GM19099 (cell line): ENCODE measurements around the gene NDUFV2.
A peak's percentile ranks its signal among the peaks of the same experiment; 100 is the strongest.

Source experiments
- POLR2A ChIP-seq: IDR thresholded peaks from 3 replicates; pipeline ENCODE4 v1.6.1; 2011; ENCODE audit warnings: low read depth; ENCODE audit not compliant: insufficient read length; ENCODE audit errors: extremely low read depth

NDUFV2 gene

DNA sequence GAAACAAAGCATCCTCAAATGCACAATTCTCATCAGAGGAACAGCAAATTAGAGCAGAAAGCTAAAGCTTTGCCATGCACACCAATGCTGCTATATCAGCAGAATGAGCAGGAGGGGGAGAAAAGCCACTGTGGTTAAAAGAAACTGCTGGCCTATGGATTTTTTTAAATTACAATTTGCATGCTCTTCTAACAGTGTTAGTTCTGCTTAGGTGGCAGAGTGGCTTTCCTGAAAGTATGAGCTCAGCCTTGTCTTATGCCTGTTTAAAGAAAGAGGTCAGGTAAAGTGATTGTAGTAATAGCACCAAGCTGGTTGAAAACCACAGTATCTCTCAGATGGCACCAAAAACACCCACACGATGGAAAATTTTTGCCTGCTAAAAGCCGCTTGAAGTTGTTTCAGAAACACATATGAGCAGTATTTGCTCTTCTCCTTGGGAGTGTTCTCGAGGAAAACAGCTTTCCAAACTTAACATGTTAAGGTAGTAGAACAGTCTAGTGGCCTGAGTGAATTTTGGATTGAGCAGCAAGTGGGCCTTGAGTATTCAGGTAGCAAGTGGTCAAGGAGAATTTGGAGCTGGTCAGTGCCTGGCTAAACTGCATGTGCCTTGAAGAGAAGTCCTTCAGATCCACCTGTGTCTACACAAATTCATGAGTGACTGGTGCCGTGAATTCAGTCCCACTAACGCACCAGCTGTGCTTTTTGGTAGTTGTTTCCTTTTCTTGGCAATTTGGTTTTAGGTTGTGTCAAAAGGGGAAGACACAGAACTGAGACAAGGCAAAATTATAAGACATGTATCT lies 19.6 kb upstream of the NDUFV2 start:
- TF ChIP-seq POLR2A, result peak; percentile 24

DNA sequence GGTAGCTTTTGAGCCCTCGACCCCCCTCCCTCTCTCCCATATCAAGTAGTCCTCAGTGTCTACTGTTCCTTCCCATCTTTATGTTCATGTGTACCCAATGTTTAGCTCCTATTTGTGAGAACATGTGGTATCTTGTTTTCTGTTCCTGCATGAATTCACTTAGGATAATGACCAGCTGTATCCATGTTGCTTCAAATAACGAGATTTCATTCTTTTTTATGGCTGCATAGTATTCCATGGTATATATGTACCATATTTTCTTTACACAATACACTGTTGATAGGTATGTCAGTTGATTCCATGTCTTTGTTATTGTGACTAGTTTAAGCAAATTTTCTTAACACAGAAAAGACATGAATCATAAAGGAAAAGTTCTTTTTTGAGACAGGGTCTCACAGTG lies 16.5 kb upstream of the NDUFV2 start:
- TF ChIP-seq POLR2A, result no peak

DNA sequence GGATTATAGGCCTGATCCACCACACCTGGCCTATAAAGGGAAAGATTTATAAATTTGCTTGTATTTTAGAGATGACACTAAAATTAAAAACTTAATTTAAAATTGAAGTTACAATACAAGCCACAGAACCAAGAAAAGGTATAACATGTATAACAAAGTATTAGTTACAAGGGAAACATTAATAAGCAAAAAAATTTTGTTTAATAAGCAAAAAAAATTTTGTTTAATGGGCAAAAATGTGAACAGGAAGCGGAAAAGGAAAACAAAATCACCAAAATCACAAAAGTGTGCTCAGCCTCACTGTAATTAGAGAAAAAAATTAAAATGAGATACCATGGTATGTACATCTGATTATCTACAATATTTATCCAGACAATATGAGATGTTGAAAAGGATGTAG lies 15.9 kb upstream of the NDUFV2 start:
- no peak for TF ChIP-seq POLR2A

DNA sequence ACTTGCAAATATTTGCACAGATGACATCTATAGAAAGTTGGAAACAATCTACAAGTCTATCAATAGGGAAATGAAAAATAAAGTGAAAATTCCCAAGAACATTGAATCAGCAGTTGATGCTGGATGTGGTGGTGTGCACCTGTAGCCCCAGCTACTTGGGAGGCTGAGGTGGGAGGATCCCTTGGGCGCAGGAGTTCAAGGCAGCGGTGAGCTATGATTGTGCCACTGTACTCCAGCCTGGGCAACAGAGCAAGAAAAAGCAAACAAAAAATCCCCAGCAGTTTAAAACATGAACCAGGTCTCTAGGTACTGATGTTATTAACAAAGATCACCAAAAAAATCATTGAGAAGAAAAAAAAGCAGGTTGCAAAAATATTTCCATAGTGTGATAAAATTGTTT lies 15.4 kb upstream of the NDUFV2 start:
- no peak for TF ChIP-seq POLR2A

DNA sequence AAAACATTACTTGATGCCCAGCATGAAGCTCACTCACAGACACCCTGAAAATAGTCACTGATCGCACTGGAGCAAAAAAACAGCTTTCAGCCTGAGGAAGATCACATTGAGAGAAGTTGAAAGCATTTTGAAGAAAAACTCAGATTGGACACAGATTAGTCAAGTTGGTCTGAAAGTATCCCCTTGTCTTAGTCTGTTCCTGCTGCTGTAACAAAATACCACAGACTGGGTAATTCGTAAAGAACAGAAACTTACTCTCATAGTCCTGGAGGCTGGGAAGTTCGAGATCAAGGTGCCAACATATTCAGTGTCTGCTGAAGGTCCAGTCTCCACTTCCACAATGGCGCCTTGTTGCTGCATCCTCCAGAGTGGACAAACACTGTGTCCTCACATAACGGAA lies 14.2 kb upstream of the NDUFV2 start:
- TF ChIP-seq POLR2A, result no peak

DNA sequence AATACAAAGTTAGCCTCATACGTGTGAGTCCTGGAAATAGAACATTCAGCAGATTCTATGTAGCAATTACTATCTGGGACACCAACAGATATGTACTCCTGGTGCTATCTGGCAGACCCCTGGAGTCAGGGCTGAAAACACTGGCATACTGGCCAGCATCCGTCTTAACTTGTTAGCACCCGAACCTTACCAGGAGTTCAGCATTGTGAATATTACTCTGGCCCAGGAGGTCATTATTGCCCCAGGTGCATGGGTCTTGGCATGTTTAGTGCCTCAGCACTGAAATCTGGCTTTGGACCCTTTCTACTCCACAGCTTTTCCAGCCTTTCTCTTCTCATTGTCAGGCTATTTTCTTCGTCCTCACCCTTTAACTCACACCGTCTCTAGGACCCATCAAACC lies 11.9 kb upstream of the NDUFV2 start:
- no peak for TF ChIP-seq POLR2A

DNA sequence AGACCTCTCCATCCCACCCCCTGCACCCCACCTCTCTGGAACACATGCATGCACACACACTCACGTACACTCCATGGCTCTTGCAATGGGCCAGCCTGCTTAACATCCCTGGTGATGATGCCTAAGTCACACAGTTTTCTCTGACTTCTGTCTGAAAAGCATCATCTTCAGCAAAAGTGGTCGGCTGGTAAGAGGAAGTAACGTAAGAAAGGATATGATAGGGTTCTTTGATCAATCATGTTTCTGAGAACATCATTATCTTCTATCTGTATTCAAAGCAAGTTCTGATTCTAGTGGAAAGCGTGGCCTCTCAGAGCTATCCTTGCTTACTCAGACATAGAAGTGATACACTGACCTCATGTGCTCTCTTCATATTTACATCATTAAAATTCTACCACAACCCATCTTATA lies 11.4 kb upstream of the NDUFV2 start:
- TF ChIP-seq POLR2A, result no peak

DNA sequence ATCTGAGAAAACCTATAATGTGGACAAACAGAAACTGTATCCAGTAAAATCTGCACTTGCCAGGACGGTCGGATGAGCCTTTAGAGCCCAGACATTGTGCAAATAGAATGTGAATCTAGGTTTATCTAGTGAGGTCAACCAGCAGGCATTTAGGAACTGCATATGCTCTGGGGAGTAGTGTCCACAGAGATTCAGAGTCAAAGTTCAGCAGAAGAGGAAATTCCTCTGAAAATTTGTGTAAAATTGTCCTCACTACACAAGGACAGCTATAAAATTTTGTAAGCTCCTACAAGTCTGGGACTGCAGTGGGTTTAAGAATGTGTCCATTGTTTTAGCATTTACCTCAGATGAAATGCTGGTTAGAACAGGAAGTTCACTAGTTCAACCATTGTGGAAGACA lies 9.8 kb upstream of the NDUFV2 start:
- no peak for TF ChIP-seq POLR2A

DNA sequence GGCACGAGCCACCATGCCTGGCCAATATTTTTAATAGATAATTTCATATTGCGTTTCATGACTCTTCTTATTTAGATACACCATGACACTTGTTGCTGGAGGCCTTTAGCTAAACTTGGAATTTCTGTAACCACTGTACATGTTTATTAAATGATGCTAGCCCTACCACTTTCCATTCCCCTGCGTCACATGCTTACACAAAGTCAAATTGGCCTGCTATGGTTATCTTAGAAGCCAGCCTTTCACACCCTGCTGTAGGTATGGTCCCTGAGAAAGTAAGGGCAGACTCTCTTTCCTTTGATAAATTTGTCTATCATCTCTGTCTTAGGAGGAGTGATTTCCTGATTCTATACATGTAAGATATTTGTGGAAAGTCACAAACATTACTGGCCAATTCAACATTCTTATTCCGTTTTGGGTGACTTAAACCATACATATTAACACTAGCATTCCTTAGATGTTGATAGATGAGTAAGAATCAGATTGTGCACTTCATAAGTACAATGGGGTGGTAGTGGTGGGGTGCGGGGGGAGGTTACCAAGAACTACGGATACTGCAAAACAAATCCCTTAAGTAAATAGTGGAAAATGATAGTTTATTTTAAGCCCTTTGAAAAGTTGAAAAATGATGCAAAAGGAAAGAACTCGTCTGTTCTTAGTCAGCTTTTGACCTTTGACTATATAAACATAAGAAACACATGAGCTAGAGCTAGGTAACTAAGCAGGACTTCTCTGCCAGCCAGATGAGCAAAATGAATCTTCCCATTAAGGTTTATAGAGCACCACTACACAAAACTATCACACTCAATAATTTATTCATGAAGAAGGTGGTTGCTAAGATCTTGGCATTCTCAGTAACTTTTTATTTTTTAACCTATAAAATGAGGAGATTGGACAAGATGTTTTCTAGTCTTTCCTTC lies 7.9 kb upstream of the NDUFV2 start:
- TF ChIP-seq POLR2A, result no peak

DNA sequence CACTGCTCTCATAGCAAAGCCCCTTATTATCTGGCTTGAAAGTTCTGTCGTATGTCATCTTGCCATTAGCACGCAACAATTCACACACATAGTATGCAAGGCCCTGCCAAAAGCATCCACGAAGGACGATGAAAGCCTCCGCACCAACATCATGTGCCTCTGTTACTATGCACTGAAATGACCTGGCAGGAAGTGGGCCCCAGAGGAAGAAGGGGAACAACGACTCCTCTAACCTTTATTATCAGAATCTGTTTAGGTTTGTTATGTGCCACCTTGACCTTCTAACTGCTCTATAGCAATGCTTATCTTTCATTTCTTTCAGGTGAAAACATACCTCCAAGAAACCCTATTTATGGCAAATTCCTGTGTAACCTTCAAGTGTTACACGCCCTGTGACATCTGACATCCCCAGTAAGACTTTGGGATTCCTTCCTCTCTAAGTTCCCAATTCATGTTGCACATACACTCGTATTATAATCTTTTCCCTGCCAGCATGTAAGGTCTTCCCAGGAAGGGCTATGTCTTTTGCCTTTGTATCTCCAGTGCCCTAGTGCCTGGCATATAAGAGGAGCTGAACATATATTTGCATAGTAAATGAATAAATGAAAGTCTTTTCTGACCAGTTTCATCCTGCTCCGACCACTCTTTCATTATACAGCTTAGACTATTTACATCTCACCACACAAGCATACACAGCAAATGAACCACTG lies 7.0 kb upstream of the NDUFV2 start:
- peak; percentile 22 for TF ChIP-seq POLR2A

DNA sequence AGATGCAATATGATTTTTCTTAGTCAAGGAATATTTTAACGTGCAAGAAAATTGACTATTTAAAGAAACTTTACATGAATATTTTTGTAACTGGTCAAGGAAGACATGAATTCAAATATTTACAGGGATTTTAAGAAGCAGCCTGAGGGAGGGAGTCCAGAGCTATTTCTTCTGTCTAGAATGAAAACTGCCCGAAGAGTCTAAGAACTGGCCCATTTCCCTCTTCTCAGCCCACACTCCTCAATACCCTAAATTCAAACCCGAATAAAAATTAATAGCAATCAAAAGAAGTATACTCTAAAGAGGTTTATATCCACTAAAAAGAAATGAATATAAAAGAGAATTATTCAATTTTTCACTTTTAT lies 6.5 kb upstream of the NDUFV2 start:
- TF ChIP-seq POLR2A, result no peak

DNA sequence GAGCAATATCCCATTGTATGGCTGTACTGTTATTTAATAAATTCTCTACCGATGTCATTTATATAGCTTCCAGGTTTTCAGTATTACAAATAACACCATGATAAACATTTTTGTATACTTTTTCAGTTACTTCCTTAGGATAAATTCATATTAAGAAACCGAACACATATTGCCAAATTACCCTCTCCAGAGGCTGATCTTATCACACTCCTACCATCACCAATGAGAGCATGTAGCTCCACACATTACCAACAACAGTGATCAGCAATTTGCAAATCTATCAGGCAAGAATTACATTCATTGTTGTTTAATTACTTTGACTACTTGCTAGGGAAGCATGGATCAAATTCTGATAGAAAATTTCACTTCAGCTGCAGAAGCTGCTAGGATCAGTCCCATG lies 5.8 kb upstream of the NDUFV2 start:
- no peak for TF ChIP-seq POLR2A

DNA sequence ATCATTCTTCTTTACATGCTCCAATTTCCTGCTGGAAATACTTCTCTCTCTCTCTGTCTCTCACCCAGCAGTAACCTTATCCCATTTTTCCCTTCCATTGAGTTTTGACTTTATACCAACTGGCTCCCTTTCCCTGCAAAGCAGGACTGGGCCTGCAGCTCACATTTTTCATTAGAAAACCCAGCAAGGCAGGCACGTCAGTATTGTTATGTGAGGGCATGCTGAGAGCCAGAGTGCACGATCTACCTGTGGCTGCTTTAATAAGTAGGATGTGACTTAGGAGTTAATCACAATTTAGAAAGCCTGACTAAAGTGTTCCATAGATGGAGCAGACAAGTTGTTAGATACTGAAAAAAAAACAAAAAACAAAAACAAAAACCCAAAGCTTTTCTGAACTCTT lies 5.2 kb upstream of the NDUFV2 start:
- TF ChIP-seq POLR2A, result no peak

DNA sequence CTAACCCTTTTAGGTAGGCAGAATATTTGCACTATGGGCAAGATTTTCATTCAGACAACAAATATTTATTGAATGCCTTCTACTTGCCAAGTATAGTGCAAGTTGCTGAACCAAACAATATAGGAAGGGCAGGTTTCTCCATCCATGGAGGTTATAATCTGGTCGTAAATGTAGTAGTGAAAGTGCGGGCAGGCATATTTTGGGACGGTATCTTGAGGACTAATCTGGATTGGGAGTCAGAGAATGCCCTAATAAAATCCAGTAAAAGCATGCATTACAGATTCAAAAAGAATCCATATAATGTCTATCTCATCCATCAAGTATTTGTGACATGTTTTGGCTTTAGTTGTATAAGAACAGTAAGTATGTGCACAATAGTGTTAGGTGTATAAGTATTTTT lies 1.7 kb upstream of the NDUFV2 start:
- TF ChIP-seq POLR2A, result no peak

DNA sequence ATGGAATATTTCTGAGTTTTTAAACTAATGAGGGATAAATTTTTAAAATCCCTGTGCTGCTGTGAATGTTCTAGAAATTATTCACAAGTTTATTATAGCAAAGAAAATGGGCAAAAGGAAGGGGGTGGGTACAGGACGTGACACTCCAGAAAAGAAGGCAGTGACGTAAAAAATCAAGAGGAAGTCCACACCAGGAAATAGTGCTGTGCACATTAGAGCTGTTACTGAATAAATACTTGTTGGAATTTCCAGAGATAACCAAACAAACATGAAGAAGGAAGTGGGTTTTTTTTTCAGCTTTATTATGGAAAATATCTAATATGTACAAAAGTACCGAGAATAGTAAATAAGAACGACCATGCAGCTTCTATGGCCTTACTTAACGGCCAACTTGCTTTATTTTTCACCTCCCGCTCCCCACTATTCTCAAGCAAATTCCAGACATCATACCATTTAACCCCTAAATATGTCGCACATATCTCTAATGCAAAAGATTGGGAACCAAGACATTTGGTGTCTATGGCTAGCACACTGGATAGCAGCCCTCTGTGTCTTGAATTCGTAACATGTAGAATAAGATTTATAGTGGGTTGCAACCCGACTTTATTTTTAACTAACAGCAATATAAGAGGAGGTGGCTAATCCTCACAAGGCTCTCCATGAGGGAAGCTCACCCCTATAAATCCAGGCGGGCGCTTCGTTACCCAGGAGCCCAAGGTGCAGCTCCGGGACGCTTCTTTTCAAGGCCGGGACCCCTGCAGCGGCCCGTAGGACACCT lies 580 bp upstream of the NDUFV2 start:
- TF ChIP-seq POLR2A, result no peak

DNA sequence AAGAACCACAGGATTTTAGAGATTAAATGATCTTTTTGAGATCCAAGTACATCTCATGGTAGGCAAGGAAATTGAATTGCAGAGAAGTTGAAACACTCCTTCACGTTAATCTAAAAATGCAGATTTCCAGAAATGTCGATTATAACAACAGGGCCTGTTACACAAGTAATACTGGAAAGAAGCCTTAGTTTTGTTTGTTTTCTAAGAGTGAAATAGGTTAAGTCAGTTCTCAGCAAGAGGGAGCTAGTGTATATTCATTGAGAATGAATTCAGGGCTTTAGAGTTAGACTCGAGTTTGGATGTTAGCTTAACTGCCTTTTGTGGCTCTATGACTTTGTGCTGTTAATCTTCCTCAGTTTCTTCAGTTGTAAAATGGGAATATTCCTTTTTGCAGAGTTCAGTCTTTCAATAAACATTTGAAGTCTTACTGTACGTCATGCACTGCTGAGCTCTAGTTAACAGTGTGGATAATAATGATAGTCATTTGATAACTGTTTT lies 926 bp downstream of the NDUFV2 start:
- TF ChIP-seq POLR2A, result no peak
